SH-SY5Y (cell line): ENCODE results near the gene PGA5.

ENCODE experiments used
- GATA2 ChIP-seq: IDR thresholded peaks from 2 replicates; pipeline ENCODE4 v1.6.1; 2011; ENCODE audit warnings: mild to moderate bottlenecking, low read depth, low read length
- GATA3 ChIP-seq: IDR thresholded peaks from 2 replicates; pipeline ENCODE4 v1.6.1; 2011; ENCODE audit warnings: low read depth, mild to moderate bottlenecking, low read length, moderate library complexity

DNA sequence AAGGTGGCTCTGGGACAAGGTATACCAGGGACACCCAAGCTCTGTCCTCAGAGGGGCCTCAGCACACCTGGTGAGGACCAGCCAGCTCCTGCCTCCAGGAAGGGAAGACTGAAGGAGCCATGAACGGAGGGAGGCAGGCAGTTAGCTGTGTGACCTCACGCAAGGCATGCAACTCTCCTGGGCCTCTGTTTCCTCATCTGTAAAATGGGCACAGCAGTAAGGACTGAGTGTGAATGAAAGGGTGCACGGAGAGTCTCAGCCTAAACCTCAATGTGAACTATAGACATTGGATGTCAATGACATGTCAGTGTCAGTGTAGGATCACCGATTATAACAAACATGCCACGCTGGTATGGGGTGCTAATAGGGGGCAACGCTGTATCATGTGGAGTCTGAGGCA, 18.4 kb downstream of the PGA5 start:
- TF ChIP-seq GATA3 = no peak
- TF ChIP-seq GATA2 = no peak
